SK-N-SH treated with all-trans-retinoic acid at 6 μM for 48 hours (cell line): ENCODE data around the gene CINP.

Source experiments
- ATAC-seq: fragments of 200-7000 bp; cut with Tn5 transposase; 3 replicates; pipeline ENCODE4 v1.9.1; 2020; ENCODE audit warnings: mild to moderate bottlenecking, moderate library complexity
- ARNTL ChIP-seq: fragments of 450-650 bp; formaldehyde crosslinking; IDR thresholded peaks from 2 replicates; pipeline ENCODE4 v1.5.0; 2020; ENCODE audit warnings: low read depth, mild to moderate bottlenecking, moderate library complexity, borderline replicate concordance
- BACH2 ChIP-seq: fragments of 250-450 bp; sonication (Bioruptor Pico); IDR thresholded peaks from 2 replicates; pipeline ENCODE4 v1.9.0; 2021; ENCODE audit warnings: mild to moderate bottlenecking, borderline replicate concordance
- CREB5 ChIP-seq: fragments of 250-450 bp; sonication (Bioruptor Pico); IDR thresholded peaks from 2 replicates; pipeline ENCODE4 v1.5.1; 2020; ENCODE audit warnings: low read depth, mild to moderate bottlenecking, moderate library complexity
- CSDC2 ChIP-seq: fragments of 250-450 bp; sonication (Bioruptor Pico); IDR thresholded peaks from 2 replicates; pipeline ENCODE4 v1.5.0; 2020; ENCODE audit warnings: mild to moderate bottlenecking, moderate library complexity
- CSRNP3 ChIP-seq: fragments of 250-450 bp; sonication (Bioruptor Pico); IDR thresholded peaks from 2 replicates; pipeline ENCODE4 v1.5.1; 2021; ENCODE audit warnings: mild to moderate bottlenecking, moderate library complexity
- ESRRG ChIP-seq: fragments of 250-450 bp; sonication (Bioruptor Pico); IDR thresholded peaks from 2 replicates; pipeline ENCODE4 v1.6.1; 2021; ENCODE audit warnings: mild to moderate bottlenecking
- GLIS3 ChIP-seq: fragments of 250-450 bp; sonication (Bioruptor Pico); IDR thresholded peaks from 2 replicates; pipeline ENCODE4 v1.5.0; 2020; ENCODE audit warnings: mild to moderate bottlenecking, moderate library complexity
- ISL1 ChIP-seq: fragments of 250-450 bp; sonication (Bioruptor Pico); IDR thresholded peaks from 2 replicates; pipeline ENCODE4 v2.1.2; 2022; ENCODE audit warnings: mild to moderate bottlenecking, moderate library complexity
- OSR1 ChIP-seq: fragments of 250-450 bp; sonication (Bioruptor Pico); IDR thresholded peaks from 2 replicates; pipeline ENCODE4 v1.8.0; 2022; ENCODE audit warnings: moderate library complexity, mild to moderate bottlenecking, inconsistent platforms
- RARB ChIP-seq: fragments of 250-450 bp; sonication (Bioruptor Pico); IDR thresholded peaks from 2 replicates; pipeline ENCODE4 v1.8.0; 2021; ENCODE audit warnings: mild to moderate bottlenecking, moderate library complexity
- SNAI2 ChIP-seq: fragments of 250-450 bp; sonication (Bioruptor Pico); IDR thresholded peaks from 2 replicates; pipeline ENCODE4 v1.5.0; 2020; ENCODE audit warnings: mild to moderate bottlenecking, moderate library complexity
- TCF4 ChIP-seq: fragments of 250-450 bp; sonication (Bioruptor Pico); IDR thresholded peaks from 2 replicates; pipeline ENCODE4 v1.8.0; 2021; ENCODE audit warnings: mild to moderate bottlenecking, moderate library complexity, borderline replicate concordance
- TOX ChIP-seq: fragments of 250-450 bp; sonication (Bioruptor Pico); IDR thresholded peaks from 2 replicates; pipeline ENCODE4 v1.8.0; 2021; ENCODE audit warnings: mild to moderate bottlenecking, moderate library complexity, borderline replicate concordance
- ZC3H10 ChIP-seq: fragments of 250-450 bp; sonication (Bioruptor Pico); IDR thresholded peaks from 2 replicates; pipeline ENCODE4 v1.5.1; 2021; ENCODE audit warnings: mild to moderate bottlenecking, moderate library complexity
- ZFP3 ChIP-seq: fragments of 250-450 bp; sonication (Bioruptor Pico); IDR thresholded peaks from 2 replicates; pipeline ENCODE4 v1.5.0; 2020; ENCODE audit warnings: mild to moderate bottlenecking, moderate library complexity
- ZFP30 ChIP-seq: fragments of 450-650 bp; formaldehyde crosslinking; IDR thresholded peaks from 2 replicates; pipeline ENCODE4 v1.5.0; 2022; ENCODE audit warnings: mild to moderate bottlenecking, moderate library complexity
- ZNF565 ChIP-seq: fragments of 450-650 bp; formaldehyde crosslinking; conservative IDR thresholded peaks from 2 replicates; pipeline ENCODE4 v1.5.0; 2020; ENCODE audit warnings: low read depth, mild to moderate bottlenecking, moderate library complexity
- ZNF70 ChIP-seq: fragments of 450-650 bp; formaldehyde crosslinking; IDR thresholded peaks from 2 replicates; pipeline ENCODE4 v1.5.0; 2020; ENCODE audit warnings: mild to moderate bottlenecking, moderate library complexity
- ZNF8 ChIP-seq: fragments of 450-650 bp; formaldehyde crosslinking; IDR thresholded peaks from 2 replicates; pipeline ENCODE4 v1.5.0; 2020; ENCODE audit warnings: mild to moderate bottlenecking, moderate library complexity
- TF ChIP-seq, protein P1 (sequence below): fragments of 250-450 bp; sonication (Bioruptor Pico); IDR thresholded peaks from 2 replicates; pipeline ENCODE4 v1.5.0; 2020; ENCODE audit warnings: mild to moderate bottlenecking, moderate library complexity
- TF ChIP-seq, protein P2 (sequence below): fragments of 250-450 bp; sonication (Bioruptor Pico); IDR thresholded peaks from 2 replicates; pipeline ENCODE4 v1.8.0; 2020; ENCODE audit warnings: mild to moderate bottlenecking, moderate library complexity, borderline replicate concordance
- TF ChIP-seq, protein P3 (sequence below): fragments of 250-450 bp; sonication (Bioruptor Pico); IDR thresholded peaks from 2 replicates; pipeline ENCODE4 v1.8.0; 2021; ENCODE audit warnings: low read depth, mild to moderate bottlenecking, moderate library complexity, borderline replicate concordance

CINP gene

DNA sequence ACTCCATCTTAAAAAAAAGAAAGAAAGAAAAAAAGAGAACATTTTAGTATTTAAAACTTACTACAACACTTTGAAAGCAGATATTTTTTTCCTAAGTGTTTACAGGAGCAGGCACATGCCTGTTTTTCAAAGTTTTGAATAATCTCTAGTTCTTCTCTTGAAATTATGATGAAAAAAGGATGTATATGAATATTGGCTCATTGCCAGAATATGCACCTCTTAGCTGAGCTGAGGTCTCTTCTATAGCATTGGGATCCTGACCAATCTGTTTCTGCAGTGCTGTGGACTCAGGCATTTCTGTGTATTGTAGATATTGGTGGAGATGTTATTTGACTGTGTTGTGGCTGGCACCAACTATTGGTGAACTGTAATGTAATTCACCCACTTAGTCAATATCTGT, 15.0 kb upstream of the CINP start:
- no peak for ATAC-seq
- TF ChIP-seq SNAI2 (CRISPR knock-in tag) (no peak), OSR1 (CRISPR knock-in tag) (no peak), ZC3H10 (CRISPR knock-in tag) (no peak), ARNTL (CRISPR knock-in tag) (no peak), ISL1 (CRISPR knock-in tag) (no peak), ZFP30 (CRISPR knock-in tag) (no peak), GLIS3 (CRISPR knock-in tag) (no peak), TOX (no peak), RARB (CRISPR knock-in tag) (no peak), ESRRG (no peak), ZNF70 (CRISPR knock-in tag) (no peak), BACH2 (CRISPR knock-in tag) (no peak), ZNF565 (CRISPR knock-in tag) (no peak)
- TF ChIP-seq, protein P1, sequence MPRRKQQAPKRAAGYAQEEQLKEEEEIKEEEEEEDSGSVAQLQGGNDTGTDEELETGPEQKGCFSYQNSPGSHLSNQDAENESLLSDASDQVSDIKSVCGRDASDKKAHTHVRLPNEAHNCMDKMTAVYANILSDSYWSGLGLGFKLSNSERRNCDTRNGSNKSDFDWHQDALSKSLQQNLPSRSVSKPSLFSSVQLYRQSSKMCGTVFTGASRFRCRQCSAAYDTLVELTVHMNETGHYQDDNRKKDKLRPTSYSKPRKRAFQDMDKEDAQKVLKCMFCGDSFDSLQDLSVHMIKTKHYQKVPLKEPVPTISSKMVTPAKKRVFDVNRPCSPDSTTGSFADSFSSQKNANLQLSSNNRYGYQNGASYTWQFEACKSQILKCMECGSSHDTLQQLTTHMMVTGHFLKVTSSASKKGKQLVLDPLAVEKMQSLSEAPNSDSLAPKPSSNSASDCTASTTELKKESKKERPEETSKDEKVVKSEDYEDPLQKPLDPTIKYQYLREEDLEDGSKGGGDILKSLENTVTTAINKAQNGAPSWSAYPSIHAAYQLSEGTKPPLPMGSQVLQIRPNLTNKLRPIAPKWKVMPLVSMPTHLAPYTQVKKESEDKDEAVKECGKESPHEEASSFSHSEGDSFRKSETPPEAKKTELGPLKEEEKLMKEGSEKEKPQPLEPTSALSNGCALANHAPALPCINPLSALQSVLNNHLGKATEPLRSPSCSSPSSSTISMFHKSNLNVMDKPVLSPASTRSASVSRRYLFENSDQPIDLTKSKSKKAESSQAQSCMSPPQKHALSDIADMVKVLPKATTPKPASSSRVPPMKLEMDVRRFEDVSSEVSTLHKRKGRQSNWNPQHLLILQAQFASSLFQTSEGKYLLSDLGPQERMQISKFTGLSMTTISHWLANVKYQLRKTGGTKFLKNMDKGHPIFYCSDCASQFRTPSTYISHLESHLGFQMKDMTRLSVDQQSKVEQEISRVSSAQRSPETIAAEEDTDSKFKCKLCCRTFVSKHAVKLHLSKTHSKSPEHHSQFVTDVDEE (CRISPR knock-in tag), result no peak
- TF ChIP-seq, protein P2, sequence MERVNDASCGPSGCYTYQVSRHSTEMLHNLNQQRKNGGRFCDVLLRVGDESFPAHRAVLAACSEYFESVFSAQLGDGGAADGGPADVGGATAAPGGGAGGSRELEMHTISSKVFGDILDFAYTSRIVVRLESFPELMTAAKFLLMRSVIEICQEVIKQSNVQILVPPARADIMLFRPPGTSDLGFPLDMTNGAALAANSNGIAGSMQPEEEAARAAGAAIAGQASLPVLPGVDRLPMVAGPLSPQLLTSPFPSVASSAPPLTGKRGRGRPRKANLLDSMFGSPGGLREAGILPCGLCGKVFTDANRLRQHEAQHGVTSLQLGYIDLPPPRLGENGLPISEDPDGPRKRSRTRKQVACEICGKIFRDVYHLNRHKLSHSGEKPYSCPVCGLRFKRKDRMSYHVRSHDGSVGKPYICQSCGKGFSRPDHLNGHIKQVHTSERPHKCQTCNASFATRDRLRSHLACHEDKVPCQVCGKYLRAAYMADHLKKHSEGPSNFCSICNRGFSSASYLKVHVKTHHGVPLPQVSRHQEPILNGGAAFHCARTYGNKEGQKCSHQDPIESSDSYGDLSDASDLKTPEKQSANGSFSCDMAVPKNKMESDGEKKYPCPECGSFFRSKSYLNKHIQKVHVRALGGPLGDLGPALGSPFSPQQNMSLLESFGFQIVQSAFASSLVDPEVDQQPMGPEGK (CRISPR knock-in tag), result no peak

DNA sequence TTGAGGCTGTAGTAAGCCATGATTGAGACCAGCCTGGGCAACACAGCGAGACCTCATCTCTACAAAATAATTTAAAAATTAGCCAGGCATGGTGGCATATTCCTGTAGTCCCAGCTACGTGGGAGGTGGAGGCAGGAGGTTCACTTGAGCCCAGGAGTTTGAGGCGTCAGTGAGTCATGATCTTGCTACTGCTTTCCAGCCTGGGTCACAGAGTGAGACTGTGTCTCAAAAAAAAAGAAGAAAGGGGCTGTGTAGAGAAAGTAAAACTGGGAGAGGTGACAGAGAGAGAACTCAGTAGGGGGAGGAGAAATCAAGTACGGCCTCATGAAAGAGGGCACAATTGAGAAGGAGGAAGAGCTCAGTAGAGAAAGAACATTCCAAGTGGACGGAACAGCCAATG, 12.4 kb upstream of the CINP start:
- no peak for ATAC-seq
- no peak for TF ChIP-seq ARNTL (CRISPR knock-in tag)
- TF ChIP-seq OSR1 (CRISPR knock-in tag), result no peak
- TF ChIP-seq, protein P3, sequence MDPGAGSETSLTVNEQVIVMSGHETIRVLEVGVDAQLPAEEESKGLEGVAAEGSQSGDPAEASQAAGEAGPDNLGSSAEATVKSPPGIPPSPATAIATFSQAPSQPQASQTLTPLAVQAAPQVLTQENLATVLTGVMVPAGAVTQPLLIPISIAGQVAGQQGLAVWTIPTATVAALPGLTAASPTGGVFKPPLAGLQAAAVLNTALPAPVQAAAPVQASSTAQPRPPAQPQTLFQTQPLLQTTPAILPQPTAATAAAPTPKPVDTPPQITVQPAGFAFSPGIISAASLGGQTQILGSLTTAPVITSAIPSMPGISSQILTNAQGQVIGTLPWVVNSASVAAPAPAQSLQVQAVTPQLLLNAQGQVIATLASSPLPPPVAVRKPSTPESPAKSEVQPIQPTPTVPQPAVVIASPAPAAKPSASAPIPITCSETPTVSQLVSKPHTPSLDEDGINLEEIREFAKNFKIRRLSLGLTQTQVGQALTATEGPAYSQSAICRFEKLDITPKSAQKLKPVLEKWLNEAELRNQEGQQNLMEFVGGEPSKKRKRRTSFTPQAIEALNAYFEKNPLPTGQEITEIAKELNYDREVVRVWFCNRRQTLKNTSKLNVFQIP (CRISPR knock-in tag), result no peak
- no peak for TF ChIP-seq TCF4 (CRISPR knock-in tag)
- no peak for TF ChIP-seq ISL1 (CRISPR knock-in tag)
- TF ChIP-seq ESRRG, result no peak
- no peak for TF ChIP-seq ZNF70 (CRISPR knock-in tag)
- no peak for TF ChIP-seq ZNF8
- no peak for TF ChIP-seq ZFP3 (CRISPR knock-in tag)
- no peak for TF ChIP-seq ZFP30 (CRISPR knock-in tag)
- no peak for TF ChIP-seq TOX
- TF ChIP-seq SNAI2 (CRISPR knock-in tag), result no peak
- TF ChIP-seq CREB5 (CRISPR knock-in tag), result no peak
- TF ChIP-seq ZC3H10 (CRISPR knock-in tag), result no peak
- TF ChIP-seq, protein P2 (CRISPR knock-in tag), result no peak
- TF ChIP-seq CSDC2 (CRISPR knock-in tag), result no peak
- TF ChIP-seq CSRNP3 (CRISPR knock-in tag), result no peak
- TF ChIP-seq ZNF565 (CRISPR knock-in tag), result no peak
- no peak for TF ChIP-seq GLIS3 (CRISPR knock-in tag)
- no peak for TF ChIP-seq BACH2 (CRISPR knock-in tag)
